DND-41 (cell line): ENCODE measurements around the gene LRRC28.

Experiments
- ATAC-seq: fragments of 200-7000 bp; cut with Tn5 transposase; 3 replicates; pipeline ENCODE4 v1.9.1; 2021; ENCODE audit warnings: low read depth; ENCODE audit not compliant: insufficient read depth
- DNase-seq: peaks from one replicate; pipeline ENCODE4 v3.0.0-alpha.2; 2020
- H2AFZ ChIP-seq: 2 replicates; pipeline ENCODE4 v1.6.0; 2012; ENCODE audit warnings: low read depth, low read length
- H3K27ac ChIP-seq: 2 replicates; pipeline ENCODE4 v1.5.1; 2012; ENCODE audit warnings: low read length, inconsistent platforms
- H3K27me3 ChIP-seq: fragments of 200-600 bp; sonication (generic); 2 replicates; pipeline ENCODE4 v1.6.0; 2012; ENCODE audit warnings: low read length, mild to moderate bottlenecking, inconsistent platforms; ENCODE audit not compliant: insufficient read depth, poor library complexity
- H3K36me3 ChIP-seq: 2 replicates; pipeline ENCODE4 v1.5.1; 2012; ENCODE audit warnings: low read length, inconsistent platforms; ENCODE audit not compliant: insufficient read depth
- H3K4me1 ChIP-seq: 2 replicates; pipeline ENCODE4 v1.5.1; 2012; ENCODE audit warnings: mild to moderate bottlenecking, low read length; ENCODE audit not compliant: insufficient read depth
- H3K4me2 ChIP-seq: 2 replicates; pipeline ENCODE4 v1.6.0; 2012; ENCODE audit warnings: mild to moderate bottlenecking, moderate library complexity, low read length, inconsistent platforms; ENCODE audit not compliant: insufficient read depth
- H3K4me3 ChIP-seq, 2 experiments: fragments of 200-600 bp in 1 of 2; shearing (Covaris generic) in 1 of 2; 2 replicates each; pipeline ENCODE4 v1.5.1; 2012 to 2016; ENCODE audit warnings: inconsistent platforms in 2 of 2, low read length in 2 of 2, mild to moderate bottlenecking in 2 of 2, low read depth in 1 of 2, moderate library complexity in 1 of 2
- H3K79me2 ChIP-seq: 2 replicates; pipeline ENCODE4 v1.6.0; 2012; ENCODE audit warnings: low read length, inconsistent platforms; ENCODE audit not compliant: insufficient read depth
- H3K9ac ChIP-seq: 2 replicates; pipeline ENCODE4 v1.6.0; 2012; ENCODE audit warnings: low read depth, mild to moderate bottlenecking, inconsistent platforms, low read length, moderate library complexity
- H3K9me3 ChIP-seq: 2 replicates; pipeline ENCODE4 v1.5.1; 2012; ENCODE audit warnings: low read length, moderate library complexity, mild to moderate bottlenecking, inconsistent platforms; ENCODE audit not compliant: insufficient read depth, severe bottlenecking
- H4K20me1 ChIP-seq: 2 replicates; pipeline ENCODE4 v1.6.0; 2012; ENCODE audit warnings: low read length; ENCODE audit not compliant: insufficient read depth
- CTCF ChIP-seq: IDR thresholded peaks from 2 replicates; pipeline ENCODE4 v1.5.1; 2012; ENCODE audit warnings: borderline replicate concordance, low read length, moderate library complexity, mild to moderate bottlenecking; ENCODE audit not compliant: poor library complexity, severe bottlenecking; ENCODE audit errors: extremely low read depth
- EZH2 ChIP-seq: IDR thresholded peaks from 3 replicates; pipeline ENCODE4 v1.6.1; 2012; ENCODE audit warnings: borderline replicate concordance, low read depth, mild to moderate bottlenecking, moderate library complexity, low read length, inconsistent platforms; ENCODE audit not compliant: severe bottlenecking

LRRC28 gene

GRCh38 chr15:99305761-99306505 is 54.7 kb downstream of the LRRC28 start:
- DNase-seq (no peak), ATAC-seq (no peak)
- H3K4me2 ChIP-seq, result no peak overlapping the region
- no peak for TF ChIP-seq EZH2
- TF ChIP-seq CTCF, result no peak
- H3K9me3 ChIP-seq, result no peaks in the 10 kb centered on the region
- no peak overlapping the region for H2AFZ ChIP-seq
- H4K20me1 ChIP-seq, result no peaks in the 10 kb centered on the region
- H3K27me3 ChIP-seq, result no peaks in the 10 kb centered on the region
- no peak overlapping the region for H3K9ac ChIP-seq
- no peak overlapping the region for H3K4me3 ChIP-seq
- H3K79me2 ChIP-seq, result no peaks in the 10 kb centered on the region
- no peaks in the 10 kb centered on the region for H3K4me1 ChIP-seq
- H3K36me3 ChIP-seq, result peaks cover 4% of the 10 kb centered on the region; the same call in 1 of the 2 replicates
- no peak overlapping the region for H3K27ac ChIP-seq

DNA sequence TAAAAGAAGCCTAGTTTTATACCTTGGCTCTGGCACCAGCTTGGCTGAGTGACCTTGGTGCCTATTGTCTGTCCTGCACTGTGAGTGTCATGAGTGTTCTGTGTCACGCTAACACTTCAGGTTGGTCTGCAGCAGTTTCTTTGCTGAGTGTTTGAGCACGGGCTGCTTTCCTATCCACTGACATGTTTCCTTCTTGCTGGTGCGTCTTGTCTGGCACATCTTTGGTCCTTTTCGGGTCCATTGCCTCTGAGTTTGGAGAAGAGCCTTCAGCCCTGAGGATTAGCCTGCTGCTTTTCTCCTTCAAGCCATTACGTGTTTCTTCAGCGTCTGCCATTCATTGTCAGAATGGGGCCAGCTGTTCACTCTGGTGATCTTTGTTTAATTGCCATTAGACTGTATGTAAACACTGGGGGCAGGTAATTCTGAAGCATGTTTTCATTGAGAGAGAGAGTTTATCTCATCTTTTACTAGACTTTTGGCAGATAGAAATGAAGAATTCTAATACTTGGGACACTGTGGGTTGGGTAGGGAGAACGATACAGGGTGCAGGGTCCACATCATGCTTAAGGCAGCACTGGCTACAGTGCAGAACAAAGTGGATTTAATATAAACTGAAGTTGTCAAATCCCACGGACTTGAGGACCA is 55.5 kb downstream of the LRRC28 start:
- ATAC-seq (no peak), DNase-seq (no peak)
- peaks cover 6% of the 10 kb centered on the region; the same call in 1 of the 2 replicates for H3K36me3 ChIP-seq
- H3K9ac ChIP-seq, result no peak overlapping the region
- no peak overlapping the region for H3K4me3 ChIP-seq
- H2AFZ ChIP-seq, result no peak overlapping the region
- no peaks in the 10 kb centered on the region for H3K27me3 ChIP-seq
- H3K27ac ChIP-seq, result no peak overlapping the region
- no peaks in the 10 kb centered on the region for H3K4me1 ChIP-seq
- no peaks in the 10 kb centered on the region for H3K79me2 ChIP-seq
- no peak for TF ChIP-seq CTCF
- no peak for TF ChIP-seq EZH2
- H4K20me1 ChIP-seq, result no peaks in the 10 kb centered on the region
- H3K9me3 ChIP-seq, result peaks cover 1% of the 10 kb centered on the region
- H3K4me2 ChIP-seq, result no peak overlapping the region

GRCh38 chr15:99307735-99308134 is 56.5 kb downstream of the LRRC28 start:
- Histone ChIP-seq H4K20me1 (no peaks in the 10 kb centered on the region), H3K79me2 (no peaks in the 10 kb centered on the region), H3K27me3 (no peaks in the 10 kb centered on the region), H3K4me2 (no peak overlapping the region), H3K9ac (no peak overlapping the region), H3K36me3 (peaks cover 14% of the 10 kb centered on the region; the same call in 1 of the 2 replicates), H2AFZ (no peak overlapping the region), H3K4me3 (no peak overlapping the region), H3K9me3 (peaks cover 10% of the 10 kb centered on the region), H3K27ac (no peak overlapping the region), H3K4me1 (no peaks in the 10 kb centered on the region)
- no peak for ATAC-seq
- no peak for DNase-seq
- no peak for TF ChIP-seq CTCF
- TF ChIP-seq EZH2, result no peak
